Duodenal mucosa (tissue), 2 donors: ENCODE results near the gene SDK1.

Experiments
- H3K27ac ChIP-seq: one replicate; pipeline ENCODE4 v1.7.0; 2013; ENCODE audit warnings: low read depth, low read length
- H3K27me3 ChIP-seq, 2 donors: one replicate each; pipeline ENCODE4 v1.7.0; 2013; ENCODE audit warnings: low read length in 2 of 2, control low read depth in 1 of 2; ENCODE audit not compliant: insufficient read depth in 2 of 2, control insufficient read depth in 1 of 2
- H3K36me3 ChIP-seq, 2 donors: one replicate each; pipeline ENCODE4 v1.7.0; 2013; ENCODE audit warnings: low read length in 2 of 2, control low read depth in 1 of 2; ENCODE audit not compliant: insufficient read depth in 2 of 2, control insufficient read depth in 1 of 2
- H3K4me1 ChIP-seq, 2 donors: one replicate each; pipeline ENCODE4 v1.7.0; 2013; ENCODE audit warnings: low read length in 2 of 2, control low read depth in 1 of 2; ENCODE audit not compliant: insufficient read depth in 2 of 2, control insufficient read depth in 1 of 2
- H3K4me3 ChIP-seq, 2 donors: one replicate each; pipeline ENCODE4 v1.7.0; 2013; ENCODE audit warnings: low read length in 2 of 2, low read depth in 1 of 2
- H3K9ac ChIP-seq, 2 donors: one replicate each; pipeline ENCODE4 v1.7.0; 2013; ENCODE audit warnings: low read length in 2 of 2, low read depth in 1 of 2
- H3K9me3 ChIP-seq, 2 donors: one replicate each; pipeline ENCODE4 v1.7.0; 2013; ENCODE audit warnings: low read length in 2 of 2, control low read depth in 1 of 2; ENCODE audit not compliant: control insufficient read depth in 1 of 2

The SDK1 gene

DNA sequence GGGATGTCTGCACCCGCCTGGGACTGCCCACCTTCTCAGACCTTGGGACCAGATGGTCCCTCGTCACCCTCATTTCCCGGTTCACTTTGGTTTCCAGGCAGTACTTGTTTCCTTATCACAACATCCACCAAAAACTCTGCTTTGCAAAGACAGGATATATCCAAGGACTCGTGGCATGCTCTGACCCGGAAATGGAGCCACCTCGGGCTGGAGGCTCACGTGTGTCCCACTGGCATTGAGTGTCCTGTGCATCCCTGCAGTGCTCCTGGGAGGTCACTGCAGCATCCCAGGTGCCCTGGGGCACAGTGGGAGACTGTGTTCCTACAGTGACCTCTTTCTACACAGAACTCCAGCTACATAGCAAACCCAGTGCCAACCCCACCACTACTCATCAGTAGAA is 769.2 kb downstream of the SDK1 start:
- Histone ChIP-seq H3K9ac (no peak overlapping the region), H3K4me3 (no peak overlapping the region), H3K27ac (no peak overlapping the region)

DNA sequence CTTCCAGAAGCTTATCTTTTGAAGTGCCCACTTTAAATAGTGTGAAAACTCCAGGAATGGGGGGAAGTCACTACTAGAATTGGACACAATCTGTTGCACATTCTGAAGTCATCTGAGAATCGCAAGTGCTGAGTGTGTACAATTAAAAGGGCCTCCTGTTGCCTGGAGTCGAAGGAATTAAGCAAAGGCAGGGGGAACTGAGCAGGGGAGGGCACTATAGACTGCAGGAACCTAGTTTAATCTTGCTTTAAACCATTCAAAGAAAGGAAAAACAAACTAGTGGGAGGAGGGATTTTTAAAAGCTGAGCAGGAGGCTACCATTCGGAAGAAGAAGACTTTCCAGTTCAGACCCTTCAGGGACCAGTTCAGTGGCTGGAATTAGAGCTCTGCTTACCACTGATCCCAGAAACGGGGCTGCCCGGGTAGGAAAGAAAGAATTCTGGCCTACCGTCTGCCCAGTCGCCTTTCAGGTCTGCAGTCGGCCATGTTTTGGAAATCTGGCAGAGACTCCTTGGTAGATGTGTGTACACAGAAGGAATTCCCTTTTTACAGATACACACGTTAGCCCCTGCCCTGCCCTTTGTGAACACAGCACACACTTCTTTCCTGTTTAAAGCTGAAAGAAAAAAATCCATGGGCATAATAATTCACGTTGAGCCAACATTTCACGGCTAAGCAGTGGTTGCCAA is 770.5 kb downstream of the SDK1 start:
- no peaks in the 10 kb centered on the region for H3K4me1 ChIP-seq
- H3K27ac ChIP-seq, result no peak overlapping the region
- H3K4me3 ChIP-seq, result no peak overlapping the region
- H3K9me3 ChIP-seq, result no peaks in the 10 kb centered on the region
- H3K27me3 ChIP-seq, result no peaks in the 10 kb centered on the region
- H3K9ac ChIP-seq, result no peak overlapping the region
- H3K36me3 ChIP-seq, result no peaks in the 10 kb centered on the region

More for the DNA sequence above, 769.2 kb downstream of the SDK1 start:
- Histone ChIP-seq H3K4me1 (no peaks in the 10 kb centered on the region), H3K9me3 (no peaks in the 10 kb centered on the region), H3K27me3 (no peaks in the 10 kb centered on the region), H3K36me3 (no peaks in the 10 kb centered on the region)

DNA sequence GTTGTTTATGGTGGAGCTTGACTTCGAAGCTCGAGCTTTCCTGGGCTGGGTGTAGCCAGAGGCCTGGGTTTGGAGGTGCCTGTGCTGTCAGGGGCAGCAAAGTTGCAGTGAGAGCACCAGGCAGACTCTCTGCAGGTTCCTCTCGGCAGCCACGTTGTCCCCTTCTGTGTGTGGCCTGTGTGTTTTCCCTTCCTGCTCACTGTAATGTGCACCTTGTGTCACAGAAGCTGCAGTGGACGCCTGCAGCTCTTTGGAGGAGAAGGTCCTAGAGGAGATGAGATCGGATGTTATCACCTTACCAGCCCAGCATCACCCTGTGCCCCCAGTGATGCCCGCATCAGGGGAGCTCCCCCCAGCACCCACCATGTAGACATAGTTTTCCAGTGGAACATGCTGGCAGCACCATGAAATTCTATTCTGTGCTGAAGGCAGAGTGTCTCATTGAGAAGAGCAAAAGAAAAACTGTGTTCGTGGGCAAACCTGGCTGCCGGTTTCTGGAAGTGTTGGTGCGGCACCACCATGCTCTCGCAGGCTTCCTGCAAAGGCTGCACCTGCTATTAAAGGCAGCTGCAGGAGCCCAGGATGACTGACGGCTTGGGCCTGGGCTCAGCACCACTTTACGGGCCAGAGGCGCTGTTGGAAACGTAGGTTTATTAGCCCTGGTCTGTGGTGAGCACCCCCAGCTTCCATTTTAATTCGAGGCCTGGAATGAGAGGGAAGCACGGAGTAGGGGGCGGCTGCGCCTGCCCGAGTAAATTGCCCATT is 771.3 kb downstream of the SDK1 start:
- no peaks in the 10 kb centered on the region for H3K9me3 ChIP-seq

DNA sequence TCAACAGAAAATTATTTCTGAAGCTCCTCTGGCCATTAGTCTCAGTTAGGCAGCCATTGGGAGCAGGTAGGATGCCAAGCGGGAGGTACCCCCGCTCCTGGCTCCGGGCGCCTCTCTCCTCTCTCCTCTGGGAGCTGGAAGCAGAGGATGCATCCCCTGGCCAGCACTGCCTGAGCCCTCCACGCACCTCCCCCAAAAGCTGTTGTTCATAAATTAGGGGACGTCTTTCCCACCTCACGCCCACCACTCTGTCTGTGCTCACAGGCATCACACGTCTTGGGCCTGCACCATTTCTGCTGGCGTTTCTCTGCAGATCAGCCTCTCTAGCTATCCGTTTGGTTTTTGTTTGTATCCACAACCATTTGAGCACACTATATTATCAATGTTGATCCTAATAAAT is 772.0 kb downstream of the SDK1 start:
- H3K27me3 ChIP-seq, result no peaks in the 10 kb centered on the region
- H3K4me3 ChIP-seq, result no peak overlapping the region
- H3K4me1 ChIP-seq, result no peaks in the 10 kb centered on the region
- no peaks in the 10 kb centered on the region for H3K9me3 ChIP-seq
- no peaks in the 10 kb centered on the region for H3K36me3 ChIP-seq
- H3K27ac ChIP-seq, result no peak overlapping the region
- no peak overlapping the region for H3K9ac ChIP-seq

More for the DNA sequence above, 771.3 kb downstream of the SDK1 start:
- no peak overlapping the region for H3K27ac ChIP-seq
- no peak overlapping the region for H3K4me3 ChIP-seq
- H3K36me3 ChIP-seq, result no peaks in the 10 kb centered on the region
- H3K27me3 ChIP-seq, result no peaks in the 10 kb centered on the region
- H3K9ac ChIP-seq, result no peak overlapping the region
- H3K4me1 ChIP-seq, result no peaks in the 10 kb centered on the region

DNA sequence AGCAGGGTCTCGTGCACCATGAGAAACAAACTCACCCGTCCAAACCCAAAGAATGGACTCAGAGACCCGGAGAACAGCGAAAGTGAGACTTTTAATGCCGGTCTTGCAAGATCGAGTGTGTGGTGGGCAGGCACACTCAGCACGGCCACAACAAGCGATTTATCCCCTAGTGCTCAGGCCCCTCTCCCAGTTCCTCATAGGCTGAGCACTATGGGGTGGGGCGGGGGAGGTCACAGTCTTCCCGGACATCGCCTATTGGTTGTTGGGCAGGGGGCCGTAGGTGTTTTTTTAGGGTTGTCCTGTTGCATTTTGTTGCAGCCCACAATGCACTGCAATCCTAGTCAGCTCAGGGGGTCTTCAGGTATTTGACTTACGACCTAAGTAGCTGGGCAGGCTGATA is 772.7 kb downstream of the SDK1 start:
- Histone ChIP-seq H3K9ac (no peak overlapping the region), H3K4me3 (no peak overlapping the region), H3K36me3 (no peaks in the 10 kb centered on the region), H3K4me1 (no peaks in the 10 kb centered on the region), H3K27me3 (no peaks in the 10 kb centered on the region), H3K9me3 (no peaks in the 10 kb centered on the region), H3K27ac (no peak overlapping the region)

DNA sequence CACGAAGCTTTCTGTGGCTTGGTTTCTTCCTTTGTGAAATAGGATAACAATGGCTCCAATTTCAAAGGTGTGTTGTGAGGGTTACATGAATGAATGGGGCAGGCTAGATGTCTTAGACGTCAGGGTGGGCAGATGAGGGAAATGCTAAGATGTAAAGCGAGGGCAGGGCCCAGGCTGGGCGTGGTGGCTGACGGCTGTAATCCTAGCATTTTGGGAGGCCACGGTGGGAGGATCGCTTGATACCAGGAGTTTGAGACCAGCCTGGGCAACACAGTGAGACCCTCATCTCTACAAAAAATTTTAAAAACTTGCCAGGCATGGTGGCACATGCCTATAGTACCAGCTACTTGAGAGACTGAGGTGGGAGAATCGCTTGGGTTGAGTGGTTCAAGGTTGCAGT is 773.4 kb downstream of the SDK1 start:
- Histone ChIP-seq H3K27me3 (no peaks in the 10 kb centered on the region), H3K4me1 (no peaks in the 10 kb centered on the region), H3K9me3 (no peaks in the 10 kb centered on the region), H3K4me3 (no peak overlapping the region), H3K27ac (no peak overlapping the region), H3K36me3 (no peaks in the 10 kb centered on the region), H3K9ac (no peak overlapping the region)

DNA sequence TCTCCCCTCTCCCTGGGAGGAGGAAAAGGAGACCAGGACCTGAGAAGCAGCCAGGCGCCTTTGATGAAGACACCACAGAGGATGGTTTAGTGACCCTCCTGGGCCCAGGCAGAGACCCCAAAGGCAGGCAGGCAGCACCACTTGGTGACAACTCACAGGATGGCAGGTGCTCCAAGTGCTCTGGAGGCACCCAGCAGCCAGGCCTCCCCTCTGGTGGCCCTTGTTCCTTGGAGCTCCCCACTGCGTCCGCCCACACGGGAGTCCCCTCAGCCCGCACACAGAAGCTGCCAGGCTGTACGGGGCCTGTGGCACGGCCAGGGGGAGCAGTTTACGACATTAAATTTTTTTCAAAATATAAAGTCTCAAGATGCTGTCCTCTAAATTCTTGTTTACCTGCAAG is 773.9 kb downstream of the SDK1 start:
- Histone ChIP-seq H3K27me3 (no peaks in the 10 kb centered on the region), H3K4me1 (no peaks in the 10 kb centered on the region), H3K4me3 (no peak overlapping the region), H3K9ac (no peak overlapping the region), H3K36me3 (no peaks in the 10 kb centered on the region), H3K27ac (no peak overlapping the region), H3K9me3 (no peaks in the 10 kb centered on the region)

DNA sequence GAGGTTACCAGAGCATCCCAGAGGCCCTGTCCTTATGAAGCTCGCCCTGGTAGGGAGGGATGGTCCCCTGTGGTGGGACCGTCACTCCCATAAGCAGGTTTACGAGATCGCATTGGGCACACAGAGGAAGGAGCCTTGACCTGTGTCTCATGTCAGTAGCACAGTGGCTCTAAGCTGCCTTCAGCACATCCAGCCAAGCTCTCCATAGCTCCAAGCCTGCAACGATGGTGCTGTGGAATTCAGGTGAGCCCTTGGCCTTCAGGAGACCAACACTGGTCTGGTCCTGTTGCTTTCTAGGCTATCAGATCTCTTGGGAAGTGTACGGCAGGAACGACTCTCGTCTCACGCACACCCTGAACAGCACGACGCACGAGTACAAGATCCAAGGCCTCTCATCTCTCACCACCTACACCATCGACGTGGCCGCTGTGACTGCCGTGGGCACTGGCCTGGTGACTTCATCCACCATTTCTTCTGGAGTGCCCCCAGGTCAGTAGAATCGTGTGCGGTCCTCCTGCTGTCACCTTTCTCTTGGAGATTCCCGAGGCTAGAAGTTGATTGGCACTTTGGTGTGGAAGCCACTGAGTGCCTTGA is 775.7 kb downstream of the SDK1 start:
- no peak overlapping the region for H3K9ac ChIP-seq
- H3K4me1 ChIP-seq, result no peaks in the 10 kb centered on the region
- no peaks in the 10 kb centered on the region for H3K9me3 ChIP-seq
- H3K4me3 ChIP-seq, result no peak overlapping the region
- H3K27ac ChIP-seq, result no peak overlapping the region
- no peaks in the 10 kb centered on the region for H3K27me3 ChIP-seq
- H3K36me3 ChIP-seq, result no peaks in the 10 kb centered on the region

DNA sequence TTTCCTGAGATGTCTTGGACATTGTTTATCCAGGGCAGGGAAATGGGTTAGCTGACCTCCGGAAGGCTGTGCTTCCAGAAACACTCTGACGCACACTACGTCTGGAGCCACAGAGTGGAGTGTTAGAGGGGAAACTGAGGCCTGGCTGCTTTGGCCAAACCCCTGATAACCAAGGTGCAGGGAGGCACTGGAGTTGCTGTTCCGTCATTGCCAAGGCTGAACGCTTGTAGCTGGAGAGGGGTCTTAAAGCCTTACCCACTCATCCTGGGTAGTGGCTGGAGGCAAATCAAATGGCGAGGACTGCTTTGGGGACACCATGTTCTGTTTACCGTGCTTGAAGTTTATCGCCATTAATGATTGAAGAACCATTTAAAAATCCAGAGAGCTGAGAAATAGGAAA is 776.9 kb downstream of the SDK1 start:
- H3K36me3 ChIP-seq, result no peaks in the 10 kb centered on the region
- H3K27ac ChIP-seq, result no peak overlapping the region
- H3K27me3 ChIP-seq, result no peaks in the 10 kb centered on the region
- H3K4me1 ChIP-seq, result no peaks in the 10 kb centered on the region
- no peak overlapping the region for H3K4me3 ChIP-seq
- H3K9ac ChIP-seq, result no peak overlapping the region
- no peaks in the 10 kb centered on the region for H3K9me3 ChIP-seq

DNA sequence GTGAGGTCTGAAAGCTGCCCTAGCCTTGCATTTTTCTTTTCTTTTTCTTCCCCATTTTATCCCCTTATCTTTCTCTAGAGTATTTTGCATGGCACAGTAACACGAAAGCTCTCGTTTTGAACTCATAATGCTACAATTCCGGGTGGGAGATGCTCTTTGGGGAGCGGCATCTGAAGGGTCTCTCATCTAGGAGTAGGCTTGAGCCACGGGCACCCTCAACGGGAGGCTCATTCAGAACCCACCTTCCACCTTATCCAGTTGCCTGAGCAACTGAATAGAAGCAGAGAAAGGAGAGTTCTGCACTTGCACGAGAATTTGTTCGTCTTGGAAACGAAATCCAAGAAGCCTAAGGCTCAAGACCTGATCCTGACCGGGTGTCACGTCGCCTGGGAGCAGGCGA is 777.5 kb downstream of the SDK1 start:
- Histone ChIP-seq H3K36me3 (no peaks in the 10 kb centered on the region), H3K4me3 (no peak overlapping the region), H3K9ac (no peak overlapping the region), H3K9me3 (no peaks in the 10 kb centered on the region), H3K27me3 (no peaks in the 10 kb centered on the region), H3K27ac (no peak overlapping the region), H3K4me1 (no peaks in the 10 kb centered on the region)
